Smooth muscle cell of the brain vasculature (primary cell): Measurements from ENCODE around the gene TREM1.
A peak's percentile ranks its signal among the peaks of the same experiment; 100 is the strongest.
"Not testable (repeated sequence)": the region's sequence is repeated elsewhere in the genome, so short reads cannot be mapped to it uniquely, and the experiment has no call there.

Source experiments
- DNase-seq: peaks from one replicate; pipeline ENCODE4 v3.0.0-alpha.2; 2012; ENCODE audit warnings: low read depth, low spot score

TREM1 gene

GRCh38 chr6:41297248-41297647 lies 10.8 kb upstream of the TREM1 start:
- DNase-seq, result not testable (repeated sequence)

- no peak for DNase-seq
These were observed 7.9 kb upstream of the TREM1 start for GRCh38 chr6:41294214-41294872.

- no peak for DNase-seq
These were observed 5.2 kb upstream of the TREM1 start for GRCh38 chr6:41291717-41292116.

GRCh38 chr6:41289815-41290214 lies 3.3 kb upstream of the TREM1 start:
- no peak for DNase-seq

GRCh38 chr6:41288754-41289129 lies 2.3 kb upstream of the TREM1 start:
- no peak for DNase-seq

- DNase-seq, result no peak
These were observed 1.7 kb upstream of the TREM1 start for GRCh38 chr6:41288030-41288753.

GRCh38 chr6:41284726-41285125 lies 1.8 kb downstream of the TREM1 start:
- DNase-seq, result no peak

GRCh38 chr6:41283600-41283999 lies 2.9 kb downstream of the TREM1 start:
- no peak for DNase-seq

- no peak for DNase-seq
These were observed 6.0 kb downstream of the TREM1 start for GRCh38 chr6:41280381-41281057.

GRCh38 chr6:41278699-41279405 lies 7.6 kb downstream of the TREM1 start:
- peak; percentile 15 for DNase-seq

GRCh38 chr6:41277605-41278004 lies 8.9 kb downstream of the TREM1 start:
- no peak for DNase-seq

GRCh38 chr6:41275489-41275888 lies 11.0 kb downstream of the TREM1 start:
- DNase-seq, result no peak

- no peak for DNase-seq
These were observed 12.2 kb downstream of the TREM1 start for GRCh38 chr6:41274256-41274655.

GRCh38 chr6:41273714-41274113 lies 12.8 kb downstream of the TREM1 start:
- no peak for DNase-seq

- no peak for DNase-seq
These were observed 13.8 kb downstream of the TREM1 start for GRCh38 chr6:41272591-41273240.

GRCh38 chr6:41271901-41272395 lies 14.5 kb downstream of the TREM1 start:
- no peak for DNase-seq

GRCh38 chr6:41269716-41270115 lies 16.8 kb downstream of the TREM1 start:
- no peak for DNase-seq

GRCh38 chr6:41269166-41269565 lies 17.3 kb downstream of the TREM1 start:
- no peak for DNase-seq

- no peak for DNase-seq
These were observed 18.0 kb downstream of the TREM1 start for GRCh38 chr6:41268478-41268877.

GRCh38 chr6:41266541-41266940 lies 19.9 kb downstream of the TREM1 start:
- DNase-seq, result no peak

- no peak for DNase-seq
These were observed 23.2 kb downstream of the TREM1 start for GRCh38 chr6:41263267-41263666.

- DNase-seq, result no peak
These were observed 24.1 kb downstream of the TREM1 start for GRCh38 chr6:41262401-41262800.
